NCI-H345 treated with DMSO at 0.1 percent for 48 hours (cell line): ENCODE data around the gene RBM20.
A peak's percentile ranks its signal among the peaks of the same experiment; 100 is the strongest.

ENCODE experiments used
- DNase-seq: peaks from one replicate; lab custom pipeline; 2025; ENCODE audit not compliant: unreplicated experiment; lab: John Stamatoyannopoulos, UW

RBM20 gene

GRCh38 chr10:110671788-110672579 is 27.8 kb downstream of the RBM20 start:
- DNase-seq = peak; percentile 2

GRCh38 chr10:110672580-110672919 is 28.4 kb downstream of the RBM20 start:
- no peak for DNase-seq

- no peak for DNase-seq
These were observed 31.9 kb downstream of the RBM20 start for GRCh38 chr10:110676016-110676415.

DNA sequence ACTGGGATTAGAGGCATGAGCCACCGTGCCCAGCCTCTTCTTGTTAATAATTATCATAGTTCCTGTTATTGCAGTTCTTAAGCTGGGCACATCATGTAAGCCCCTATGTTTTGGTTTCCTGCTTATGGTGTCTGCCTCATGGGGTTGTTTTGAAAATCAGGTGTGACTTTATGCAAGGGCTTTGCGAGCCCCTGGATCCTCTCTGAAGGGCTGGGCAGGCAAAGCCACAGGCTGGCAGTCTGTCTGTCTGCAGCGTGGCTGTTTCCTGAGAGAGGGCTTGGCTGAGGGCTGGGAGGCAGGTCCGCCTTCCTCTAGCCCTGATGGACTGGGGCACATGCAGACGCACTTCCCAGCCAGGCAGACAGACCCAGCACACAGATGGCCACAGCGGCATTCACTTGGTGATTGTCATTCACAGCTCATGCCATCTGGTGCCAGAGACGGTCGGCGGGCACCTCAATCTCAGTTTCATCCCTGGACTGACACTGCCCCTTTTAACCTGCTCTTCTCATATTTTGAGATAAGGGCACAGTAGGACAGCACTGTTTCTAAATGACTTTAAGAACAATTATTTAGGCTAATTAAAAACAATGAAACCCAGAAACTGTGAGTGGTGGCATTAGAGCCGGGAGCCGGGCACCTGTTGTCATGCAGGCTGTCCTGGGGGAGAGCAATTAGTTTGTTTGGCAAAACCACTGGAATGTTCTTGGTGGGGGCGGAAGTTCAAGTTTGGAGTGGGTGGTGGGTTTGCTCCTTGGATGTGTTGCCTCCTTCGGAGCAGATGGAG is 35.5 kb downstream of the RBM20 start:
- DNase-seq = no peak

DNA sequence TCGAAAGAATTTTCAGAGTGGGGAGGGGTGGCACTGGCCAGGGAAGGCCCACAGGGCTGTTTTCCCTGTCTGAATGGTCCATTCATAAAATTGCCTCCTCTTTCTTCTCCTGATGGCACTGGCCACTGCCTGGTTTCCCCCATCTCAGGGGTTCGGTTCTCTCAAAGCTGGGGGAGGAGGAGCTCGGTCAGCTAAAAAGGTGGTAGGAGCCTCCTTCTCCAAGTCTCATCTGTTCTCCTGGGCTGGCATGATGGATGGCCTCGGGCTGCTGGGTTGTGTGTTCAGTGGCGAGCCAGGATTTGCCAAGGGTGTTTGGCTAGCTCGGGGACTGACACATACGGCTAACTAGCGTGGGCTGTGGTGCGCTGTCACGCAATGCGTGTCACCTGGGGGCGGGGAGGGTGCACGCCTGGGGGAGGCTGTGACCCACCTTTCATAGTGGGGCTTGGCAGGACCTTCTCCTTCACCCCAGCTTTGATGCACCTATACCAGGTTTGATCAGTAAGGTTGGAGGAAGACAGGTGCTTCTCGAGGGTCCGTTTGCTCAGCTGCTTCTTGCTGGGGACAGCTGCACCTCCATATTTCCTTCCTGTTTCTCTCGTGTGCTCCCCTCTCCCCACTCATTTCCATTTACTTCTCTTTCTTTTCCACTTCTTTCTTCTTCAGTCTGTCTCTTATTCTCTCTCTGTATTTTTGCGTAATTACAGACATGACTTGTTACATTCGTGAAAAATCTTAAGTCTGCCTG is 36.3 kb downstream of the RBM20 start:
- no peak for DNase-seq

- DNase-seq = peak; percentile 32
These were observed 37.0 kb downstream of the RBM20 start for GRCh38 chr10:110681023-110681681.

GRCh38 chr10:110682348-110682747 is 38.2 kb downstream of the RBM20 start:
- DNase-seq = no peak

DNA sequence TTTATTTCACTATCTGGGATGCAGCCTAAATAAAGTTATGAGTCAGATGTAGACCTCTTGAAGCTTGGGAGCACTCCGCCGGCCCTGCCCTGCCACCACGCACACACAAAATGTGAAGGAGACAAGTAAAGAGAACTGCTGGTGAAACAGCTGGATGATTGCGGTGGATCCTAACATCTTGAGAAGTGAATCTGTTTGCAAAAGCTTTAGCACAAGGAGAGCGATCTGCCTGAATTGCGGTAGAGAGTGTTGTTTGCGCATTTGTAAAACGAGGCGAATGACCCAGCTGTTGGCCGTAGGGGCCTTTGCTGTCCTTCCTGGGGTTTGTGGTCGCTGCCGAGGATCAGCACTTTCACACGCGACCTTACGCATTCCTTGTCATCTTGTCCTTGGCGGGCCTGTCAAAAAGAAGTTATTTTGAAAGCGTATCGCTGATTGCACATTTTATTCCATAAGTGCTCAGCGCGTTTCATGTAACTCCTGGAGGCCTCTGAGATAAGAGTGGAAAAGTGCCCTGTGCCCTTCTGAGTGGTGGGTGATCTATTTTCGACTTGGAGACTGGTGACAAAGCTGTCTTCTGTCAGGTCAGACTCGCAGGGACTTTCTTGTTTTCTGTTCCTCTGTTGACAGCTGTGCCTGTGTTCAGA is 40.8 kb downstream of the RBM20 start:
- no peak for DNase-seq

DNA sequence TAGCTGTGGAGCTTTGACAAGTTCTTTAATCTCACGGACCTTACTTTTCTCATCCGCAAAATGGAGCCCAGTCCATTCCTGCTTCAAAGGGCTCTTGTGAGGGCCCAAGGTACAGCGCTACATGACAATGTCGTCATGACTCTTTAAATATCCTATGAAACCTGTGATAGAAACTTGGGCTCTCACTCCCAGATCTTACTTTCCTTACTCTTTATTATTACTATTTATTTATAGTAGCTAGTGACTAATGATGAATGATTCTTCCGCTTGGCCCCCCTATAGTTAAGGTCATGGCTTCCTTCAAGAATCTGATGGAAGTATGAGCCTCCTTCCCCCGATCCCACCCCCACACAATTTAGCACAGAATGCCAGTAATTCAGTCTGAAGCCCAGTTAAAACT is 41.9 kb downstream of the RBM20 start:
- no peak for DNase-seq

GRCh38 chr10:110686949-110687348 is 42.8 kb downstream of the RBM20 start:
- no peak for DNase-seq

- DNase-seq = no peak
These were observed 43.3 kb downstream of the RBM20 start for GRCh38 chr10:110687400-110687799.

- no peak for DNase-seq
These were observed 47.0 kb downstream of the RBM20 start for GRCh38 chr10:110691139-110691538.

DNA sequence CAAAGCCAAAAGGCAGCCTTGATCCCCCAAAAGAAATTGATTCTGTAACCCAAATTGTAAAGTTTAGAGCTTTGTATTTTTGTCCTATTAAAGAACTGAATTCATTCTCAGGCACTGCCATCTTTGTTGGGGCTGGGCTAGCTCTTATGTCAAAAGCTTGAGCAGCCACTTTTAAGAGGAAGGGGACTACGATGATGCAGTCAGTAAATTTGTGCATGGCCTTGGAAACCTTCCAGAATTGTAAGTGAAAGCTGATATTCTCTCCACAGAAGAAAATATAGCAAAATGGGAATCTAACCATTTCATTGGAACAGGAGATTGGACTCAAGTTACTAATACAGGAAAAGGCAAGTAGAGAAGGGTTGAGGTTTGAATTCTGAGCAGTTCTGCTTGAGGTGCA is 50.1 kb downstream of the RBM20 start:
- no peak for DNase-seq

GRCh38 chr10:110694820-110695538 is 50.8 kb downstream of the RBM20 start:
- no peak for DNase-seq

- DNase-seq = no peak
These were observed 51.4 kb downstream of the RBM20 start for GRCh38 chr10:110695539-110695886.

DNA sequence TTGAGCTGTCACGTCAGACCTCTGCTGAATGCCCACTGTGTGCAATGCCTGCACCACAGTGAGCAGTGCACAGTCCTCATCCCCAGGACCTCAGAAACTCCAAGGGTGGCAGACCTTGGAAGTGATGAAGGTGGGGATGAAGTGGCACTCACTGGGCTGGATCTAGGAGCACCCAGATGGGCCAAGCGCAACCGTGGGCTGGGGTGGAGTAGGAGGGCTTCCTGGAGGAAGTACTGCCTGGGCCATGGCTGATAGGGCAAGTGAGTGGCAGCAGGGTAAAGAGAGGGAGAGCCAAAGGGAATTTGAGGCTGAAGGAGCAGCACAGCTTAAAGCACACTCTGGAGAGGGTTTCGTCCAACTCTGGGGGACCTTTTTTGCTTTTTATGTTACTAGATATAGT is 52.3 kb downstream of the RBM20 start:
- DNase-seq = no peak

- no peak for DNase-seq
These were observed 54.2 kb downstream of the RBM20 start for GRCh38 chr10:110698340-110698739.

GRCh38 chr10:110698782-110699201 is 54.7 kb downstream of the RBM20 start:
- DNase-seq = no peak

- DNase-seq = no peak
These were observed 55.8 kb downstream of the RBM20 start for GRCh38 chr10:110699859-110700468.
